HG03460 (cell line): ENCODE results near the gene NUDCD3.
"Not testable (repeated sequence)": the region's sequence is repeated elsewhere in the genome, so short reads cannot be mapped to it uniquely, and the experiment has no call there.

ENCODE experiments used
- ATAC-seq: cut with Tn5 transposase; IDR thresholded peaks from one replicate; pipeline ENCODE4 v1.9.1; 2021; ENCODE audit not compliant: unreplicated experiment

The NUDCD3 gene

DNA sequence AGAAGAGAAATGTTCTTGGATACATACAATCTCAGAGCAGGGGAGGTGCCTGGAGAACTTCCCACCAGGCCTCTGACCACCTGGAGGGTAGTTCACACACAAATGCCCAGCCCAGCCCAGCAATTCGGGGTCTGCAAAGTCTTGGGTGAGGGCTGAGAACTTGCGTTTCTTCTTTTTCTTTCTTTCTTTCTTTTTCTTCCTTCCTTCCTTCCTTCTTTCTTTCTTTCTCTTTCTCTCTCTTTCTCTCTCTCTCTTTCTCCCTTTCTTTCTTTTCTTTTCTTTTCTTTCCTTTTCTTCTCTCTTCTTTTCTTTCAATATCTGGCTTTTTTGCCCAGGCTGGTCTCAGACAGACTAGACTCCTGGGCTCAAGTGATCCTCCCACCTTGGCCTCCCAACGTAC is 28.3 kb upstream of the NUDCD3 start:
- no peak for ATAC-seq

GRCh38 chr7:44517175-44517574 is 26.7 kb upstream of the NUDCD3 start:
- ATAC-seq: no peak

DNA sequence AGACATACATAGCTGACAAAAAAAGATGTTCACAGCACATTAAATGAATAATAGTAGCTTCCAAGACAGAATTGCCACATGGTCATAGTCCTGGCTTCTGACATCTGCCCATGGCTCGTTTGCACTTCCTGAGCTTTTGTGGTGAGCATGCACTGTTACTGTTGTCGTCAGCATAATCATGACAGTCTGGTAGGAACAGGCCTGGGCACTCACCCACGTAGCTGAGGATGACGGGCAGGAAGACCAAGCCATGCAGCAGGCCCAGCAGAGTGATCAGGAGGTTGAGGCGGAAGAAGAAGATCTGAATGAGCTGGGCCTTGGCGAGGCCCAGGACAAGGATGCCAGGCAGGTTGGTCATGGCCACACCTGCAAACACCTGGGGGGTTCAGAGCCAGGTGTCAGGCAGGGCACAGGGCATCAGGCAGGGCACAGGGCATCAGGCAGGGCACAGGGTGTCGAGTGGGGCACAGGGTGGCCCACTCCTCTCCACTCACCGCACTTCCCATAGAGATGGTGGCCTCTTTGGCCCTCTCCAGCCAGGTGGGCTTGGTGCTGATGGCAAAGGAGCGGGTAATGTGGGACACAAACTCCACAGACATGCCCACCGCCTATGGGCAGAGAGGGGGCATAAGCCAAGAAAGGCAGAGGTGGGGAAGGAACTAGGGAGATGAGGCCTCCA is 25.3 kb upstream of the NUDCD3 start:
- no peak for ATAC-seq

- no peak for ATAC-seq
Observed at GRCh38 chr7:44512736-44513135, 22.3 kb upstream of the NUDCD3 start.

- no peak for ATAC-seq
Observed at GRCh38 chr7:44511863-44512468, 21.5 kb upstream of the NUDCD3 start.

DNA sequence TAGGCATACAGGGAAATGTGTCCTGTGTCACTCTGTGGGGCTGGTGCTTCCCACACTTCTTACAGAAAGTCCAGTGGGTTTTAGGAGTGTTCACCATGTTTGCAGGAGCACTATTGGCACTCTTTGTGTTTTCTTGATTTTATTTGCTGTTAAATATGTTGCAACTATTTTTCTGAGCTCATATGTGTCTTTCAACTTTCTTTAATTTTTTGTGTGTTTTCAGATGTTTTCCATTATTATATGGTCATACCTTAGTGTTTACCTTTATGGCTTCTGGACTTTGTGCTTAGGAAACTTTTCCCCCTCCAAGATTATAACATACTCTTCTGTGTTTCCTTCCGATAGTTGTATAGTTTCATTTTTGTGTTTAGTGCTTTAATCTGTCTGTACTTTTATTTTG is 20.8 kb upstream of the NUDCD3 start:
- no peak for ATAC-seq

DNA sequence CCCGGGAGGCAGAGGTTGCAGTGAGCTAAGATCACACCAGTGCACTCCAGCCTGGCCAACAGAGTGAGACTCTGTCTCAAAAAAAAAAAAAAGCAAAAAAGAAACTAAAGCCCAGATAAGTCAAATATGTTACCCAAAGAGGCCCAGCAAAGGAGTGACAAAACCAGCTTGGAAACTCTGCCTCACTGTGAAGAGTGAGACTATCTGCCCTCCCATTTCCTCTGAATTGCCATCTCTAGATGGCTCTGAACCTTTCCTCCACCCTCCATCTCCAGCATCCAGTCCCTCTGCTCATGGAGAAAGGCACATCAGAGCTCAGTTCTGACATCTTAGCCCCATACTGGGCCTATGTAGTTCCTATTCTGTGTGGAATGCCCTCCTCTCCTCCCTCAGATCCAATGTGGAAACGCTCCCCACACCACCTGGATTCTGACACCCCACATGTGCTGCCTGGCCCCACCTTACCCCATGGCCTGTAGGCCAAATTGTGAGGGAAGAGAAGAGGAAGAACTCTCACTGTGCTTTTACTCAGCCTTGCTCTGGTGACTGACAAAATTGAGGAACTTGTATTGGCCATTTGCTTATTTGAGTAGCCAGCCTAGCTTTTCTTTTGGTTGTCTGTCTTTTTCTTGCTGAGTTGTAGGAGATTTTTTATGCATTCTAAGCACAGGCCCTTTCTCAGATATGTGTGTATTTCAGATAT is 18.0 kb upstream of the NUDCD3 start:
- ATAC-seq: no peak

GRCh38 chr7:44506592-44507288 is 16.3 kb upstream of the NUDCD3 start:
- ATAC-seq: not testable (repeated sequence)

DNA sequence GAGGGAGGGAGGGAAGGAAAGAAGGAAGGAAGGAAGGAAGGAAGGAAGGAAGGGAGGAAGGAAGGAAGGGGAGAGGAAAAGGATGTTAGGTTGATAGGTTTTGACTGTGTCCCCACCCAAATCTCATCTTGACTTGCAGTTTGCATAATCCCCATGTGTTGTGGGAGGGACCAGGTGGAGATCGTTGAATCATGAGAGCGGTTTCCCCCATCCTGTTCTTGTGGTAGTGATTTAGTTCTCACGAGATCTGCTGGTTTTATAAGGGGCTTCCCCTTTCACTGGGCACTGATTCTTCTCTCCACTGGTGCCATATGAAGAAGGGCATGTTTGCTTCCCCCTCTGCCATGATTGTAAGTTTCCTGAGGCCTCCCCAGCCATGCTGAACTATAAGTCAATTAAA is 15.1 kb upstream of the NUDCD3 start:
- ATAC-seq: no peak

DNA sequence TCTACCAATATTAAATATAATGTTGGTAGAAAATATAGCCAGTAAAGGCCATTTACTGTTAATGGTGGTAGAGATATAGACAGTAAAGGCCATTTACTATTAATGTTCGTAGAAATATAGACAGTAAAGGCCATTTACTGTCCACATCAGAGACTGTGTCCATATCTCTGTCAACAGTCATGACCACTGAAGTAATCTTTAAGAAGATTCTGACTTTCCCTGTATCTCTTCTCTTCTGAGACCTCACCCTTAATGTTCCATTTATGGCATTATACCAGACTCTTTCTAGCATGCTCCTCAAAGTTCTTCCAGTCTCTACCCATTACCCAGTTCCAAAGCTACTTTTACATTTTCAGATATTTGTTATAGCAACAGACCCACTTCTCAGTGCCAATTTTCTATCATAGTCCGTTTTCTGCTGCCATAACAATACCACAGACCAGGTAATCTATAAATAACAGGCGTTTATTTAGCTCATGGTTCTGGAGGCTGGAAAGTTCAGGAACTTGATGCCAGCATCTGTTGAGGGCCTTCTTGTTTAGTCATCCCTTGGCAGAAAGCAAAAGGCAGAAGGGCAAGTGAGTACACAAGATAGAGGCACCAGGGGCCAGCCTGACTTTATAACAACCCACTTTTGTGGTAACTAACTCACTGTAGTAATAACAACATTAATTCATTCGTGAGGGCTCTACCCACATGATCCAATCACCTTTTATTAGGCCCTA is 7.9 kb upstream of the NUDCD3 start:
- ATAC-seq: no peak

DNA sequence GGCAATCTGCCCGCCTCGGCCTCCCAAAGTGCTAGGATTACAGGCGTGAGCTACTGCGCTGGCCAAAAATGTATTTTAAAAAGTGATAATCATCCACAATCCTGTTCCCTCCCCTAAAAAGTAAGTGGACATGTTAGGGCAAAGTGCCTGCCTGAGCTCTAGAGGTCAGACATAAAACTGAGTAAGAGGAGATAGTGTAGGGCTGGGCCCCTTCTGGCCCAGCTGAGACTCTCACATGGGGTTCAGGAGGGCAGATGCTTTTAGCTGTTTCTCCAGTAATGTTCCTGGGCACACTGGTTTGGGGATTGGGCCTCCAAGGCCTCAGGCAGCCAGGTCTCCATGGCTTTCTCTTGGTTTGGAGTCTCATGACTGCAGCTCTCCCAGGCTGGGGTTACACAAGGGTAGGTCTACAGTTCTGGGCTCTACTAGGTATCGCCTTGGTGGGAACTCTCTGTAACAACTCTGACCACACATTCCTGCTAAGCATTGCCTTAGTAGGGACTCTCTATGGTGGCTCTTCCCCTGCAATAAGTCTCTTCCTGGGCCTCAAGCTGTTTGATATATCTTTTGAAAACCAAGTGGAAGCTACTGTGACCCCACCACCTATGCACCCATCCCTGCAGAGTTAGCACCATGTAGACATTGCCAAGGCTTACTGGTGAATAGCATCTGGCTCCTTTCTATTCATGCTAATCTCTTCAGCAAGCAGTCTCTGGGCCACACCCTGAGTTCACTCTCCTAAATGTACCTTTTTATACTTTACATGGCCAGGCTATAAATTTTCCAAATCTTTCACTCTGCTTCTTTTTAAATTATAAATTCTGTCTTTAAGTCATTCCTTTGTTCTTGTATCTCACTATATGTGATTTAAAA is 6.9 kb upstream of the NUDCD3 start:
- no peak for ATAC-seq

DNA sequence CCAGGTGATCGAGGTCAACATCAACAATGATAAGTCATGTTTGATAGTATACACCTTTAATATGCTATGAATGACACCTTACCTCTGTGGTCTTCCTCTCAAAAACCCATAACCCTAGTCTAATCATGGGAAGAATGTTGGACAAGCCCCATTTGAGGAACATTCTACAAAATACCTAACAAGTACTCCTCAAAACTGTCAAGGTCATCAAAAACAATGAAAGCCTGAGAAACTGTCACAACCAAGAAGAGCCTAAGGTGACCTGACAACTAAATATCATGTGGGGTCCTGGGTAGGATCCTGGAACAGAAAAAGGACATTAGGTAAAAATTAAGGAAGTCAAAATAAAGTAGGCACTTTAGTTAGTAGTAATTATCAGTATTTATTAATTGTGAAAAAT is 5.9 kb upstream of the NUDCD3 start:
- no peak for ATAC-seq

- no peak for ATAC-seq
Observed at GRCh38 chr7:44494960-44495359, 4.5 kb upstream of the NUDCD3 start.

DNA sequence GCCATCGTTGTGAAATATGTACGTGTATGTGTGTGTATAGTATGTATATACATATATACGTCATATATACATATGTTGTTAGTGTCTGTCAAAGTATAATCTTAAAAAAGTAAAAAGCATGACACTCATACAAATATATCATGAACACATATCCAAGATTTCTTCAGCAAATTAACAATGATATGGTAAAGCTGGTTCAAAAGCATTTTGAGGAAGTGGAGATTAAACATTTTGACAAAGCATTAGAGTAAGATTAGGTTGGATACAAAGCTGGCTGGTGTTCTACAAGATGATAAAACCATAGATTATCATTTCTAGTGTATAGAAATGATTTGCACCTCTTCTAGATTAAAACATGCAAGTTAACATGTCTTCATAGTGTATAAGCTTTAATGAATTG is 771 bp upstream of the NUDCD3 start:
- ATAC-seq: no peak

GRCh38 chr7:44489955-44490350 is 505 bp downstream of the NUDCD3 start:
- ATAC-seq: peak; percentile 30

DNA sequence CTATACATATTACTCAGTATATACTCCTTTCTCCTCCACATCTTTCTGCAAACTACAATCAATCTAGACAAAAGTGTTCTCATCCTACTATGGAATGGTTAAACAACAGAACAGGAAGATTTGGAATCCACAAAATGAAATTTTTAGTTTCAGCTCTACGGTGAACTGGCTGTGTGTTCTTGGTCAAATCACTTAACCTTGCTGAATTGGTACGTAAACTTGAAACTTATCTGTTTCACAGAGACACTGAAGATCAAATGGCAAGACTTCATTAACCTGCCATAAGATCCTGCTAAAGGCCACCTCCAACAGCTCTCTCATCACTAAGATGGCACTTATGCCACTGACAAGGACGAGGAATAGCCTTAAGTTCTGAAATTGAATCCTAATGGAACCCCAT is 1.5 kb downstream of the NUDCD3 start:
- ATAC-seq: no peak

DNA sequence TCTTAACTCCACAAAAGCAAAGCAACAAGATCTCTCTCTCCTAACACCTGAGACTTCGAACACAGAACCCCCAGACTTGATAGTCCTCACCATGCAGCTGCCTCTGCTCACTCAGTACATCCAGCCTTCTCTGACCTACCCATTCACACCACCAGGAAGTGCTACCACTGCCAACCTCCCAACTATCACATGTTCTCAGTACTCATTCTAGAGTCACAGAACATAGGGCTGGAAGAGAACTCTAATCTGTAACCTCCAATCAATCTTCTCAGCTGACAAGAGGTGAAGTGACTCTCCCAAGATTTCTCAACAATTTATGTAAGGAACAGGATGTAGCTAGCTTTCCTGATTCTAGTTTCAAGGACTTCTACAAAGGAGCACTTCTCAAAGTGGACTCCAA is 3.8 kb downstream of the NUDCD3 start:
- ATAC-seq: no peak

GRCh38 chr7:44486001-44486400 is 4.5 kb downstream of the NUDCD3 start:
- no peak for ATAC-seq

DNA sequence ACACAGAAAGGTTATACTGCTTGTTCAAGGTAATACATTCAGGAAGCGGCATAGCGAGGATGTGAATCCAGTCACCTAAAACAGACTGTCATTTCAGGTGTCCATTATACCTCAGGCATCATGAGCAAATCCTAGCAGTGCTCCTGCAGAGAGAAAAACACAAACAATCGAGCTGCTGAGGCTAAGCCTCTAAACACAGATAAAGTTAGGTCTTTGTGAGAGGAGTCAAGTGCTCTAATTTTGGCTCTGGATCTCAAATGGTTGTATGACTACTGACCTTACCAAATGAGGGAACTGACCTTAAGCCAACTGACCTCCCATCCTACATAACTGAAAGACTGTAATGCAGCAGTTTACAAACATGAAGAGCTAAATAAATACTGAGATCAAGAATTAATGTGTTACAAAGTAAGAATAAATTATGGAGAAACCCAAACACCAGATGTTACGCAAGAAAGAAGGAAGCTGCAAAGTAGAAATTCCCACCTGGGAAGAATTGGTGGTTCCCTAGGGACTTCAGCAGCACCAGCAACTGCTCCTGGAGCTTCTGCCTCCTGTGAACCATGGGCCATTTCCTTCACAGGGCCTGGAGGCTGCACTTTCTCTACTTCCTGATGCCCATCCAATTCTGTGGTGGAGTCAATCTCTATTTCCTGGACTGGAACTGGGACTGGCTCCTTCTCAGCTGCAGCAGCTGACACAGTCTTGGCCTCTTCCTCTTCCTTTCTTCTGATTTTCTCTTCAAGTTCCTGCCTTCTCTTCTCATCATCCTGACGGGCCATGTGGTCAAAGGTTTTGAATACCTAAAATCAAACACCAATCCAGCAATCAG is 5.8 kb downstream of the NUDCD3 start:
- no peak for ATAC-seq
